ENCODE measurements around the gene PLEKHG5.

DNA sequence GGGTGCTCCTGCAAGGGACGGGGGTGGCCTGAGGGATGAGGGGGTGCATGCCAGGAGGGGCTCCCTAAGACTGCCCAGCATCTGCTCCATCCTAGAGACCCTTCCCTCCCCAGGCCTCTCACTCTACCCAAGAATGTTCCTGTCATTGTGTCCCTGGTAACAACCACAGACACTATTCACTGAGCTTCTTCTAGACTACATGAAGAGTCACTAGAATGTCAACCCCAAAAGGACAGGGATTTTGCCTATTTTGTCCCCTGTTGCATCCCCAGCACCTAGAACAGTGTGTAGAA is 28.4 kb downstream of the PLEKHG5 start:
- TF ChIP-seq POLR2AphosphoS5 (IDR thresholded peaks at IDR 0.05) (no peak), CTCF (IDR thresholded peaks at IDR 0.05) (no peak), POLR2A (IDR thresholded peaks at IDR 0.05) (no peak)
